Measurements from ENCODE around the gene PPP4R2. TPM values are rescaled to one million over a fixed set of nuclear protein-coding genes. Genes with fewer than 3 reads are reported as not detected.

The PPP4R2 gene
- total and polyA plus RNA-seq, 2 of the 8 experiments (the other 6 are each of a cell fraction or from before 2014, with no cell fraction given), result 11.5 to 89.9 TPM

- no peak for TF ChIP-seq BCL11A (IDR thresholded peaks at IDR 0.05; ENCODE audit: low read depth in 2 of 2, low read length in 2 of 2)
- no peak for TF ChIP-seq CHD7 (IDR thresholded peaks at IDR 0.05; ENCODE audit: insufficient replicate concordance, low read length)
- TF ChIP-seq SP4 (IDR thresholded peaks at IDR 0.05; ENCODE audit: low read length), result no peak
- TF ChIP-seq CTBP2 (IDR thresholded peaks at IDR 0.05; ENCODE audit: borderline replicate concordance, insufficient read depth, insufficient read length, low read length), result no peak
- TF ChIP-seq EZH2 (IDR thresholded peaks at IDR 0.05; ENCODE audit: low read depth, low read length, severe bottlenecking), result no peak
- no peak for TF ChIP-seq POLR2AphosphoS5 (IDR thresholded peaks at IDR 0.05; ENCODE audit: low read depth, low read length)
Observed at GRCh38 chr3:73026760-73027113, 30.1 kb downstream of the PPP4R2 start (continued).

Data from H1 (cell line).